ENCODE measurements around the gene SEPTIN5.

Gene SEPTIN5

GRCh38 chr22:19705181-19705934, 8.9 kb upstream of the SEPTIN5 start:
- TF ChIP-seq CTCF (conservative IDR thresholded peaks at IDR 0.05; ENCODE audit: low read length) (peak; percentile 24; the same call in 1 of the 2 replicates), EZH2phosphoT487 (IDR thresholded peaks at IDR 0.05; ENCODE audit: borderline replicate concordance) (no peak)
- Histone ChIP-seq H3K4me1 (ENCODE audit: insufficient read depth, low read length, poor library complexity, severe bottlenecking) (no peaks in the 10 kb centered on the region), H3K27me3 (ENCODE audit: insufficient read depth, low read length, poor library complexity, severe bottlenecking) (no peaks in the 10 kb centered on the region)

GRCh38 chr22:19706661-19707151, 7.6 kb upstream of the SEPTIN5 start:
- Histone ChIP-seq H3K4me1 (ENCODE audit: insufficient read depth, low read length, poor library complexity, severe bottlenecking) (no peaks in the 10 kb centered on the region), H4K20me1 (ENCODE audit: insufficient read depth, low read length, poor library complexity, severe bottlenecking) (no peaks in the 10 kb centered on the region), H3K9me3 (ENCODE audit: insufficient read depth, low read depth, low read length) (no peaks in the 10 kb centered on the region), H3K27me3 (ENCODE audit: insufficient read depth, low read length, poor library complexity, severe bottlenecking) (no peaks in the 10 kb centered on the region), H3F3A (ENCODE audit: low read depth) (no peaks in the 10 kb centered on the region), H3K9ac (ENCODE audit: low read depth, low read length, poor library complexity, severe bottlenecking) (no peak overlapping the region), H3K79me2 (ENCODE audit: insufficient read depth, low read length) (no peaks in the 10 kb centered on the region), H3K36me3 (ENCODE audit: insufficient read depth, low read length) (no peaks in the 10 kb centered on the region), H2AFZ (ENCODE audit: low read length) (no peak overlapping the region), H3K9me2 (replicated peaks; ENCODE audit: low read depth, low read length) (no peaks in the 10 kb centered on the region), H3K4me3 (ENCODE audit: low read length, poor library complexity, severe bottlenecking) (no peak overlapping the region), H3K4me2 (ENCODE audit: low read depth, low read length, poor library complexity, severe bottlenecking) (no peak overlapping the region)
- TF ChIP-seq EZH2phosphoT487 (IDR thresholded peaks at IDR 0.05; ENCODE audit: borderline replicate concordance): no peak
- TF ChIP-seq CTCF (conservative IDR thresholded peaks at IDR 0.05; ENCODE audit: low read length): no peak

More at GRCh38 chr22:19705181-19705934, 8.9 kb upstream of the SEPTIN5 start:
- H4K20me1 ChIP-seq (ENCODE audit: insufficient read depth, low read length, poor library complexity, severe bottlenecking): no peaks in the 10 kb centered on the region
- no peaks in the 10 kb centered on the region for H3F3A ChIP-seq (ENCODE audit: low read depth)
- no peak overlapping the region for H3K4me2 ChIP-seq (ENCODE audit: low read depth, low read length, poor library complexity, severe bottlenecking)
- H3K4me3 ChIP-seq (ENCODE audit: low read length, poor library complexity, severe bottlenecking): no peak overlapping the region
- H3K9me3 ChIP-seq (ENCODE audit: insufficient read depth, low read depth, low read length): no peaks in the 10 kb centered on the region
- no peak overlapping the region for H2AFZ ChIP-seq (ENCODE audit: low read length)
- H3K9me2 ChIP-seq (replicated peaks; ENCODE audit: low read depth, low read length): no peaks in the 10 kb centered on the region
- no peak overlapping the region for H3K9ac ChIP-seq (ENCODE audit: low read depth, low read length, poor library complexity, severe bottlenecking)
- no peaks in the 10 kb centered on the region for H3K36me3 ChIP-seq (ENCODE audit: insufficient read depth, low read length)
- no peaks in the 10 kb centered on the region for H3K79me2 ChIP-seq (ENCODE audit: insufficient read depth, low read length)

- no peaks in the 10 kb centered on the region for H3K9me3 ChIP-seq (ENCODE audit: insufficient read depth, low read depth, low read length)
- H3K79me2 ChIP-seq (ENCODE audit: insufficient read depth, low read length): no peaks in the 10 kb centered on the region
- H3K4me2 ChIP-seq (ENCODE audit: low read depth, low read length, poor library complexity, severe bottlenecking): no peak overlapping the region
- H3K9ac ChIP-seq (ENCODE audit: low read depth, low read length, poor library complexity, severe bottlenecking): no peak overlapping the region
- TF ChIP-seq EZH2phosphoT487 (IDR thresholded peaks at IDR 0.05; ENCODE audit: borderline replicate concordance): no peak
- no peak for TF ChIP-seq CTCF (conservative IDR thresholded peaks at IDR 0.05; ENCODE audit: low read length)
- no peaks in the 10 kb centered on the region for H3K36me3 ChIP-seq (ENCODE audit: insufficient read depth, low read length)
- H3K4me1 ChIP-seq (ENCODE audit: insufficient read depth, low read length, poor library complexity, severe bottlenecking): no peaks in the 10 kb centered on the region
- no peak overlapping the region for H3K4me3 ChIP-seq (ENCODE audit: low read length, poor library complexity, severe bottlenecking)
- no peaks in the 10 kb centered on the region for H4K20me1 ChIP-seq (ENCODE audit: insufficient read depth, low read length, poor library complexity, severe bottlenecking)
- no peak overlapping the region for H2AFZ ChIP-seq (ENCODE audit: low read length)
- H3K27me3 ChIP-seq (ENCODE audit: insufficient read depth, low read length, poor library complexity, severe bottlenecking): no peaks in the 10 kb centered on the region
- H3F3A ChIP-seq (ENCODE audit: low read depth): no peaks in the 10 kb centered on the region
- no peaks in the 10 kb centered on the region for H3K9me2 ChIP-seq (replicated peaks; ENCODE audit: low read depth, low read length)
Measured at GRCh38 chr22:19707347-19708290, 6.7 kb upstream of the SEPTIN5 start.
